Activated CD8-positive, alpha-beta memory T cell treated with anti-CD3 and anti-CD28 coated beads for 1 hour (primary cell): ENCODE results near the gene MED25.
A peak's percentile ranks its signal among the peaks of the same experiment; 100 is the strongest.

ENCODE experiments used
- DNase-seq, 2 donors: peaks; one replicate each; pipeline ENCODE4 v3.0.0-alpha.2; 2020; ENCODE audit warnings: low read depth in 1 of 2; ENCODE audit errors: extremely low read depth in 1 of 2

The MED25 gene

DNA sequence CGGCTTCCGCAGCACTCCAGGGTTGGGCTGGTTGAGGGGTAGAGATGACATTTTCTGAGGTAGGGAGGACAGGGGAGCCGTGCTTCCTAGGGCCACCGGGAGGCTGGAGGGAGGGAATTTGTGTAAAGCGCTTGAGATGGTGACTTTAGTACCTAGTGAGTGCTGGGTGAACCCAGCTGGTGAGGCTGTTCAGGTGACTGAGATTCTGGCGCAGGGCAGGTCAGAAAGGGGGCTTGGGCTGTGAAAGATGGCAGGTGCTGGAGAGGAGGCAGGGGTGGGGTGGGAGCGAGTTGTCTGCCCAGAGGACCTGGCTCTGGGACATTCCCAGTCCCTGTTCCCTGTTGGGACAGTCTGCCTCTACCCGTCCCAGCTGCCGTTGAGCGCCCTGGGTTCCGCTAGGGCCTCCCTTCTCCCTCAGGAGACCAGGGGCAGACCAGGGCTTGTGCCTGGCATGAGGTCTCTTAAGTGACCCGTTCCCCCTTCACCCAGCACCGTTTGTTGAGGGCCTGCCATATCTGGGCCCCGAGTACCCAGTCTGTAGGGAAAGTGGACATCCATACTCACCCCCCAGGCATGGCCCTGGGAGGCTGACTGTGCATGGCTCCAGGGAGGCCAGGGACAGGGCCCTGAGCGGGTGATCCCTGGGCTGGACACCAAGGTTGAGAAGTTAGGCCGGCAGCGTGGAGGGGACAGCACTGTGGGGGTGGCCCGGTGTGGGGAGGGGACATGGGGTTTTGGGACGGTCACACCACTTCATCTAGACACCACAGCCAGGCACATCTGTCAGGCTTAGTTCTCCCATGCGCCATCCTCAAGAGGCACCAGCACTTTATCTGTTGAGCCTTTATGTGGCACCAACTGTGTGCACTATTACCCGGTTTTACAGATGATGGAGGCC, 37.8 kb downstream of the MED25 start:
- no peak for DNase-seq

DNA sequence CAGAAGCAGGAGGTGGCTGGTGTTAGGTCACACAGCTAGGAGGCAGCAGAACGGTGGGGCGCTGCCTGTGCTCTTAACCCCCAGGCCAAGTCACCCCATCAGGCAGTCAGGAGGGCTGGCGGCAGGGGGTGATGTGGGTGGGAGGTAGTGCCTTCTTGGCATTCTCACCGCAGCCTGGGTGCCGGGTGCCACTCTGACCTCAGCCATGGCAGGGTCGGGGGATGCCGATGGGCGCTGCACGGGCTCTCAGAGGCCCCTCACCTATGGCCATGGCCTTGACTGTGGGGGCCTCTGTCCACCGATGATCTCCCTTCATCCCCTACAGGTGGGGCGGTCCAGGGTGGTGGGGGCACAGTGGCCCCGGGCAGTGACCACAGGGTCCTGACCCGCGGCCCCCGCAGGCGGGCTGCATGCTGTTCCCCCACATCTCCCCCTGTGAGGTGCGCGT, 38.5 kb downstream of the MED25 start:
- DNase-seq = no peak

- no peak for DNase-seq
Observed at GRCh38 chr19:49857061-49857837, 39.2 kb downstream of the MED25 start.

DNA sequence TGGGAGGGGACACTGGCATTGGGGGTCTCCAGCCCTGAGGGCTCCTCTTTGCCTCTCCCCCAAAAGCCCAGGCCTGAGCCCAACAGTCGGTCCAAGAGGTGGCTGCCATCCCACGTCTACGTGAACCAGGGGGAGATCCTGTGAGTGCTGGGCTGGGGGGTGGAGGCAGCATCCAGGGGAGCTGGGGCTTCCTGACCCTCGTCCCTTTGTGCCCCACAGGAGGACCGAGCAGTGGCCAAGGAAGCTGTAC, 39.7 kb downstream of the MED25 start:
- DNase-seq = no peak

DNA sequence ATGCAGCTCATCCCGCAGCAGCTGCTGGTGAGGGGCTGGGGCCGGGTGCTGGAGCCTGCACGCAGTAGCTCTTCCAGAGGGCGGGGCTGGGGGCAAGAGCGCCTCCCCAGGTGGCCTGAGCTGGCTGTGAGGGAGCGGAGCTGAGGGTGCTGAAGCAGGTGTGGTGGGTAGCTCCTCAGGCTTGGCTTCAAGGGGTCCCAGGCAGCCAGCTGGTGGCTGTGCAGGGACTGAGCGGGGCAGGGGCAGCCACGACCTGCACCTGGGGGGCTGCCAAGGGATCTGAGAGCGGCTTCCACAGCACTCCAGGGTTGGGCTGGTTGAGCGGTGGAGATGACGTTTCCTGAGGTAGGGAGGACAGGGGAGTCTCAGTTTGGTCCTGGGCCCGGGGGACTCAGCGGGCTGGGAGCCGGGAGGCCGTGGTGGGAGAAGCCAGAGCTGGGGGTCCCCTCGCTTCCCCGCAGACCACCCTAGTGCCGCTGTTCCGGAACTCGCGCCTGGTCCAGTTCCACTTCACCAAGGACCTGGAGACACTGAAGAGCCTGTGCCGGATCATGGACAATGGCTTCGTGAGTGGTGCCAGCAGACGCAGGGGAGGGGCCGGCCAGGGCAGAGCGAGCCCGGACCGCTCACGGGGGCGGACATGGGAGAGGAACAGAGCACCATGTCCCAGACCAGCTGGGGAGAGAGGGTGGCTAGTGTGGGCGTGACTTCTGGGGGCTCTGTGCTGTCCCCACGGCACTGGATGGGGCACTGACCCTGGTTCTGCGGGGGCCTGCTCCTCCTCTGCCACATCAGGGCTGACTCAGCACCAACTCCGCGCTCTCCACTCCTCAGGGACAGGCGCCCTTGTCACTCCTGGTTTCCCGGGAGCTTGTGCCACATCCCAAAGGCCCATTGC, 40.2 kb downstream of the MED25 start:
- DNase-seq = no peak

DNA sequence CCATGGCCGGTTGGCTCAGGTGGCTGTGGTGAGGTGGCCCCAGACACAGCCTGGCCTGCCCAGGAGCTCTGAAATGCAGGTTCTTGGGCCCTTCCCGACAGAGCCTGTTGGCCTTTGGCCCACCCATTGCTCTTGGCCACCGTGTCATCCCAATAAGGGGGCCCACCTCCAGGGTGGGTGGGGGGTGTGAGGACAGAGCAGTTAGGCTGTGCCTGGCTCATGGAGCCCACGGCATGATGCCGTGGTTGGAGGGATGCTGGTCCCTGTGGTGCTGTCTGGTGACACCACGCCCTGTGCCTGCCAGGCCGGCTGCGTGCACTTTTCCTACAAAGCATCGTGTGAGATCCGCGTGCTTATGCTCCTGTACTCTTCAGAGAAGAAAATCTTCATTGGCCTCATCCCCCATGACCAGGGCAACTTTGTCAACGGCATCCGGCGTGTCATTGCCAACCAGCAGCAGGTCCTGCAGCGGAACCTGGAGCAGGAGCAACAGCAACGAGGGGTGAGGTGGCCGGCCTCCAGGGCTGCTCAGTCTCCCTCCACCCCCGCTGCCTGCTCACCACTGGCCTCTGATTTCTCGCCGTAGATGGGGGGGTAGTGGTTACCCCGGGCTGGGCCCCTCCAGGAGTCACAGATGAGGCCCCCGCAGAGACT, 41.7 kb downstream of the MED25 start:
- no peak for DNase-seq

- no peak for DNase-seq
Observed at GRCh38 chr19:49860336-49861102, 42.4 kb downstream of the MED25 start.

- no peak for DNase-seq
Observed at GRCh38 chr19:49861107-49861506, 43.0 kb downstream of the MED25 start.

DNA sequence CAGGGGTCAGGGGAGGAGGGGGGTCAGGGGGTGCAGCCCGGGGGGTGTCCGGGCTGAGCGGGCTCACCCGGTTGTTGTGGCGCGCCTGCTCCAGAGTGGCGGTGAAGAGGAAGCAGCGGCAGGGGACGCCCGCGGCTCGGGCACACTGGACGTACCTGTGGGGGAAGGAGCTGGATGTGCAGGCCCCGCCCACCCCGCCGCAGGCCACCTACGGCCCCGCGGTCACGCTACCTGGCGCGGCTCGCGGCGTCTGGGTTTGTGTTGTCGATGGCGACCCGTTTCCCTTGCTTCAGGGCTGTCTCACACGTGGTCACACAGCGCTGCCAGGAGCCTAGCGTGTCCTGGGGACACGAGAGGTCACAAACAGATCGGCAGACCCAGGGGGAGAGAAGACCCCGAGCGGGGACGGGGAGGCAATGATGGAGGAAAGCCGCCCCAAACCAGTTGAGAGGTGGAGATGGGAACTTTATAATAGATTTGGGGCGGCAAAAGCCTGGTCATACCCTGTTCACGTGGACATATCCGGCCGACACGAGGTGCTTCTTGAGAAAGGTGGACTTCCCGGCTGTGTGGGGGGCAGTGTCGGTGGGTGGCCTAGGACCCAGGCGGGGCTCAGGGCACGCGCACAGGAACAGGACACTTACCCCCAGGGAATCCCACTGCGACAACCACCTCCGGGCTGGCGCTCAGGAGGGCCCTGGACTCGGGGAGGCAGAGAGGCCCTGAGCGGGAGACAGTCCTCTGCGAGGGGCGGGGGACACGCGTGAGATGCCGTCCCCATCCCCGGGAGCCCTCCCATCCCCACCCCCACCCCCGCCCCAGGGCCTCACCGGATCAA, 43.7 kb downstream of the MED25 start:
- no peak for DNase-seq

- DNase-seq = no peak
Observed at GRCh38 chr19:49862391-49863253, 44.5 kb downstream of the MED25 start.

DNA sequence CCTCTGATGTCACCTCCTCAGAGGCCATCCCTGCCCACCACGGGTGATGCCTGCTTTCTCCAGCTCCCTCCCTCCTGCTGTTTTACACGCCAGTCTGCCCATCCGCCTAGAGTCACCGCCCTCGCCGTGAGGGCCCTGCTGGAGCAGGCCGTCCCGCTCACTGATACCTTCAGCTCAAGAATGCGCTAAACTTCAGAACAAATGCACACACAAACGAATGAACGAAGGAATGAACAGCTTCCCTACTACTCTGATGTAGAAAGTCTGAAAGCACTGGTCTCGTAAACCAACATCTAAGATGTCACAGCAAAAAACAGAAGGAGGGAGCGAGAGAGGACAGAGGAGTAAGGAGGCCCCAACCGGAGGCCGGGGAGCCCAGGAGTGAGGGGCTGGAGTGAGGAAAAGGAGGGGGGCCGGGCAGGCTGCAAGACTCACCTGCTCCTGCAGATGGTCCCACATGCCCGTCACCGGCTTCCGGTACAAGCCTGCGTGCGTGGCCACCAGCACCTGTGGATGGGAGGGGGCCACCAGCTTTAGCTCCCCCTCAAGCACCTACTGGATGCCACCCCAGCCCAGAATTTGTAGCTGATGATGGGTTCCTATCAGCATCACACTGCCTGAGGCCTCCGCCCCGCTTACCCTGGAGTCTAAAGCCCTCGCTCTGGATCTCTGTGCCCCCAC, 45.3 kb downstream of the MED25 start:
- DNase-seq = no peak

DNA sequence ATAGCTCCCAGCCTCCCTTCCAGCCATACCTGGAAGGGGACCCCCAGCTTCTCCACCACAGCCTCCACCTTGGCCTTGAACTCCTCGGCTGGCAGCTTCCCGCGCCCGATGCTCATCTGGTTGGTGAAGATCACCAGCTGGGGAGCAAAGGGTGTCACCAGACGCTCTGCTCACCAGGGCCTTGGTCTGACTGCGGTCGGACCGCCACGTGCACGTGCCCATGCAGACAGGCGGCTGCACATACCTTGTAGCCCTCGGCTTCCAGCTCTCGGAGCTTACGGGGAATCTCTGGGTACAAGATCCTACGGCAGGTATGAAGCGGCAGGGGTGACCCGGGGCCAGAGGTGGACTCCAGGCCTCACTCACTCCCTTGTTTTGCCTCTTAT, 45.8 kb downstream of the MED25 start:
- no peak for DNase-seq

DNA sequence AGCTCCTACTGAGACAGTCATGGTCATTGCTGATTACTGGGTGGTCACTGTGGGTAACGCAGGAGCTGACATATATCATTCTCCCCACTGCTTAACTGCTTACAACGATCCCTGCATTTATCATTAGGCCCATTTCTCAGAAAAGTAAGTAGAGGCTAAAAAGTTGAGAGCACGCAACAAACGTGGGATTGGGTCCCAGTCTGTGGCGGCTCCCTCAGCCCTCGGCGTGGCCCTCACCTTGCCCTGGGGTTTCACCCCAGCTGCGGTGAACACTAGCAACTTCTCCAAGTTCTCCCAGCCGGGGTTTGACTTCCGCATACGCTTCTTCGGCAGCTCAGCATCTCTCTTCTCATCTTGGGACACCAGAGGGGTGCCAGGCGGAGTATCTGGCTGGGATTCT, 46.8 kb downstream of the MED25 start:
- no peak for DNase-seq

GRCh38 chr19:49866933-49867782, 49.1 kb downstream of the MED25 start, which contains the start of gene PNKP:
TSS of gene PNKP (minus strand) at chr19:49867576. CDS start at chr19:49867204, 372 bp downstream.
- peak; percentile 54 to 85 for DNase-seq

DNA sequence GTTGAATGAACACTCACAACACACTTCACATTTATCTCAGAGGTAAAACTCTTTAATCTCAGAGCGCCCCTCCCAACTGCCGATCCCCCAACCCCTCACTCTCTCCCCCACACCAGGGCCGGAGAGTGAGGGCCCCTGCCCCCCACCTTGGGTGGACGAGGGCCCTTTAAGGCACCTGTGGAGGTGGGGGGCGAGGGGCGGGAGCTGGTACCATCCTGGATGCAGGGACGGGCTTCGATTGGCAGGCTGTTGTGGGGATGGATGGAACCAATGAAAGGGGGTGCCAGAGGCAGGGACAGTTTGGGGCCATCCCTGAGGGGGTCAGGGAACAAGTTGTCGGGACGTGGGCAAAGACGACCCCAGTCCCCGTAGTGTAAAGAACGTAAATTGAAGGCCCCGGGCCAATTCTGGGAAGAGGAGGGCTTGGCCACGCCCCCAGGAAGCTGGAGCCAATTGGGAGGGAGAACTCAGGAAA, 51.0 kb downstream of the MED25 start:
- no peak for DNase-seq

GRCh38 chr19:49869484-49870308, 51.6 kb downstream of the MED25 start:
- DNase-seq = peak; percentile 72 to 79
